Activated CD4-positive, CD25-positive, alpha-beta regulatory T cell treated with anti-CD3 and anti-CD28 coated beads, Interleukin-2, amount 50 U/mL, for 16 hours (primary cell): ENCODE measurements around the gene PRC1.
A peak's percentile ranks its signal among the peaks of the same experiment; 100 is the strongest.

Experiments used
- DNase-seq: peaks from one replicate; pipeline ENCODE4 v3.0.0-alpha.2; 2020; ENCODE audit warnings: low read depth, low spot score

PRC1 gene

DNA sequence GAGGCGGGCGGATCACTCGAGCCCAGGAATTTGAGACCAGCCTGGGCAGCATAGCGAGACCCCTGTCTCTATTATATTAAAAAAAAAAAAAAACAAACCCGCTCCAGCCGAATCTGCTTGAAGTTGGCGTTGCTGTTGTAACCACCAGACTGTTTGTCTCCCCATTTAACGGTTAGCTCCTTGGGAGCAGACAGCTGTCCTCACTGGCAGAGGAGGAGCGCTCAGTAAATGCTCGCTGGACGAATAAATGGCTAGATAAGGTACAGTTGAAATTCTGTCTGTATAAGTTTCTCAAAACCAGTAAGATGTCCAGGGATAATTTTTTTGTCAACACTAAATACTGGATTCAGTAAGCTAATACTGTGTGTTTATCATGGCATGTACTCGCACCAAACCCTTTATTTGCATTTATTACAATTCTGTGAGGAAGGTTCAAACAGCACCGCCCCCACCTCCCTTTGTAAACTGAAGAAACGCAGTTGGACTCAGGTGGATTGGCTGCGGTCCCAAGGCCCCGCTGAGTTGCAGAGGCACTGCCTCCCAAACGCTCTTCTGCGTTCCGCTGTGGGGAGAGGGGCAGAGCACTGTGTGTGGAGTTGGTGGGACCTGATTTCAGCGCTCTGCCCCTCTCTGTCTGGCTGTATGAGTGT is 38.6 kb downstream of the PRC1 start:
- no peak for DNase-seq

- DNase-seq: peak; percentile 82
Measured at GRCh38 chr15:90954712-90955623, 39.4 kb downstream of the PRC1 start, which contains the start of gene RCCD1. Gene RCCD1, plus strand, starts transcription at chr15:90954884. Its CDS starts 1,851 bp downstream, at chr15:90956735.

DNA sequence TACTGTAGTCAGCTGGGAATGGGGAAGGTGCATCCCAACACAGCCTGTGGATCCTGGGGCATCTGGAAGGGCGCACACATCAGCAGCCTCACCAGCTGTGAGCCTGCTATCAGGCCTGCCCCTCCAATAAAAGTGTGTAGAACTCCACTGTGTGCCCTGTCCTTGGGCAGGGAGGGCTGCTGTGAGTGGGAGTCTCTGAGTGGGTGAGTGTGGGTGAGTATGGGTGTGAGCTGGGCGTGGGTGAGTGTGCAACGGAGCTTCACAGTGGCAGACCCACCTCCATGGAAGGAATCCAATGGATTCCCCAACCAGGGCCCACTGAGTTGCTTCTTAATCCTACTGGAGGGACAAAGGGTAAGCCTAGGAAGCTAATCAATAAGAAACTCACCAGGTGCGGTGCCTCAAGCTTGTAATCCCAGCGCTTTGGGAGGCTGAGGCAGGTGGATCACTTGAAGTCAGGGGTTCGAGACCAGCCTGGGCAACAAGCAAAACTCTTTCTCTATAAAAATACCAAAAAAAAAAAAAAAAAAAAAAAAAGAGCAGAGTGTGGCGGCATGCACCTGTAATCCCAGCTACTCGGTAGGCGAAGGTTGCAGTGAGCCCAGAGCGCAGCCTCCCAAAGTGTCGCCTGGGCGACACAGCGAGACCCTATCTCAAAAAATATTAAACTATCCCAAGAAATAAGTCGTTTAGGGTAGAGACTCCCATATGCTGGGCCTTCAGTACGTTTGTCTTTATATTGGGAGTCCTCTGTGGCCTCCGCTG is 40.2 kb downstream of the PRC1 start:
- no peak for DNase-seq

DNA sequence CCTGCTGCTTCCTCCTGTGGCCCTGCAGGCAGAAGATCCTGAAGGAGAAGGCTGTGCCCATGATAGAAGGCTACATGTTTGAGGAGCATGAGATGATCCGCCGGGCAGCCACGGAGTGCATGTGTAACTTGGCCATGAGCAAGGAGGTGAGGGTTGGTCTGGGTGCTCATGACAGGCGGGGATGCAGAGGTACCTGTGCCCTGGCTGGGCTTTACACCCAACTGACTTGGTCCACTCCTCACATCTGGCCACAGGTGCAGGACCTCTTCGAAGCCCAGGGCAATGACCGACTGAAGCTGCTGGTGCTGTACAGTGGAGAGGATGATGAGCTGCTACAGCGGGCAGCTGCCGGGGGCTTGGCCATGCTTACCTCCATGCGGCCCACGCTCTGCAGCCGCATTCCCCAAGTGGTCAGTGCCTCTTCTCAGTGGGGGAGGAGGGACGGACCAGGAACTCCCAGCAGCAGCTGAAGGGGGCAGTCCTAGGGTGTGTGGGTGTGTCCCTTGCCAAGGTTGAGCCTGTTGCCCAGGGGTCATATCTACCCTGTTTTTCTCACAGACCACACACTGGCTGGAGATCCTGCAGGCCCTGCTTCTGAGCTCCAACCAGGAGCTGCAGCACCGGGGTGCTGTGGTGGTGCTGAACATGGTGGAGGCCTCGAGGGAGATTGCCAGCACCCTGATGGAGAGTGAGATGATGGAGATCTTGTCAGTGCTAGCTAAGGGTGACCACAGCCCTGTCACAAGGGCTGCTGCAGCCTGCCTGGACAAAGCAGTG is 41.2 kb downstream of the PRC1 start:
- no peak for DNase-seq

DNA sequence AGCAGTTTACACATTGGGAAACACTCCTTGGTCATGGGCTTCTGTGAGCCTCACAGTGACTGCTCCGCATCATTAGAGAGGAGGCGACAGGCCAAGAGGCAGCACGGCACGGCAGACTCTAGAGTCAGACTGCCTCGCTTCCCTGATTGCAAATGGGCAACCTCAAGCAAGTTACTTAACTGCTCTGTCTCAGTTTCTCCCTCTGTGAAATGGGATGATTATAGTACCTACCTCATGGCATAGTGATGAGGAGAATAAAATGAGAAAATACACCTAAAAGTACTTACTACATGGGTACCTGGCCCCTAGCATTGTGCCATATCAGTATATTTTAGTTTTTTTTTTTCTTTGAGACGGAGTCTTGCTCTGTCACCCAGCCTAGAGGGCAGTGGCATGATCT is 43.7 kb downstream of the PRC1 start:
- DNase-seq: no peak

GRCh38 chr15:90949979-90950675 is 44.2 kb downstream of the PRC1 start:
- DNase-seq: no peak

- no peak for DNase-seq
Measured at GRCh38 chr15:90948506-90948905, 45.8 kb downstream of the PRC1 start.

DNA sequence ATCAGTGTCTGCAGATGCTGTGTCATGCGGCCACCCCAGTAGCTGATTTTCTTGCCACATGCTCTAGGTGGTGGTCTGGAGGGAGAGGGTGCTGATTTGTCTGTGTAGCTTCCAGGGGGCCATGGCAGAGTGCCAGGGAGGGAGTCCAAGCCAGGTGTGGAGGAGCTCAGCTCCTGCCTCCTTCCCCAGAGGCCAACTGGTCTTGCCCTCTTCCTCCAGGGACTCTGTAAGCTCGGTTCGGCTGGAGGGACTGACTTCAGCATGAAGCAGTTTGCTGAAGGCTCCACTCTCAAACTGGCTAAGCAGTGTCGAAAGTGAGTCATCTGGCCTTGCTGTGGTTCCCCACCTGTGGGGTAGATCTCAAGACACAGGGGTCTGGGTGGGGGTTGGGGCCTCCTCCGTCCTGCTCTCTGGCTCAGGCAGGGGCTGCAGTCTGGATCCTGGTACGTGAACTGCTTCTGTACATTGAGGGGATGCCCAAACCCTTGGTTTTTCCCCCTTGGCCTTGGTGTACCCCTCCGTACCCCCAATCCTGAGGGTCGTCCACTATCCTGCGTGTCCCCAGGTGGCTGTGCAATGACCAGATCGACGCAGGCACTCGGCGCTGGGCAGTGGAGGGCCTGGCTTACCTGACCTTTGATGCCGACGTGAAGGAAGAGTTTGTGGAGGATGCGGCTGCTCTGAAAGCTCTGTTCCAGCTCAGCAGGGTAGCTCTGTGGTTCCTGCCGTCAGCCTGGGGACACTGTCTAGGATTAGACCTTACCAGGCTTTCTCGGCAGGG is 46.6 kb downstream of the PRC1 start:
- no peak for DNase-seq

DNA sequence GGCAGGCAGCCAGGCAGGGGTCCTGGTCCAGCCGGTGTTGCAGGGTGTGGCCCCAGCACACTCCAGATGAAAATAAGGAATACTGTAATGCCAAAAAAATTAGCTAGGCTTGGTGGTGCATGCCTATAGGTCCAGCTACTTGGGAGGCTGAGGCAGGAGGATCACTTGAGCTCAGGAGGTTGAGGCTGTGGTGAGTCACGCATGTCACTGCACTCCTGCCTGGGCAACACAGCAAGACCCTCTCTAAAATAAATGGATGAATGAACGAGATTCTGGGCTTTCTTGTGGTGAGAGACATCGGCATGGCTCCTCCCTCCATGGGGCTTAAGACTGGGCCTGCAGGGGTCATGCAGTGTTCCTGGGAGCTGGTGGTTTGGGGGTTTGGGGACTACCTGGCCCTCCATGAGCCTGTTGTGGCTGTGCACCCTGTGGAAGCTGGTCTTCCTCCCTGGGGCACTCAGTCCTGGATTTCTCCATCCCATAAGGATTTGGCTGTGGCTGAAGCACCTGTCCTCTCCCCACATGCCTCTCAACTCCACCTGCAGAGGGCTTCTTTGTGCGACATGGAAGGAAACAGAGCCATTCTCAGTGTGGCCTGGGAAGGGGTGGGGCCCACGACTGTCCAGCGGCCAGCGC is 47.3 kb downstream of the PRC1 start:
- DNase-seq: no peak

- DNase-seq: no peak
Measured at GRCh38 chr15:90946538-90946937, 47.8 kb downstream of the PRC1 start.

- no peak for DNase-seq
Measured at GRCh38 chr15:90945091-90945490, 49.2 kb downstream of the PRC1 start.

GRCh38 chr15:90942354-90943120 is 51.8 kb downstream of the PRC1 start:
- no peak for DNase-seq

DNA sequence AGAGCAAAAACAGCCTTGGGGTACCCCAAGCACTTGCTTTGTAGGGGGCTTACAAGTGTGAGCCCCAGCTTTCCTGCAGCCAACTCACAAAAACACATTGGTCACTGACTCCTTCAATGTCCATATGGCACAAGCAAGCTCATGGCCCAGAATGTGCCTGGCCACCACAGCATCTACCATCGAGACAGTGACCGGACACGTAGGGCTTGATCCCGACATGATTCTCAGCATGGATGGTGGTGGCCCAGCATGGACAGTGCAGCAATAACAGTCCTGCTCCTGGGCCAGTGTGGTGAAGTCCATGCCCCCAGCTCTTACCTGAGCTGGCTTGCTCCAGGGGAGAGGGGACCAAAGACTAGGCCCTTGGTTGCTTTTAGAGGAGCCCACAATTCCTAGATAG is 53.3 kb downstream of the PRC1 start:
- DNase-seq: no peak

DNA sequence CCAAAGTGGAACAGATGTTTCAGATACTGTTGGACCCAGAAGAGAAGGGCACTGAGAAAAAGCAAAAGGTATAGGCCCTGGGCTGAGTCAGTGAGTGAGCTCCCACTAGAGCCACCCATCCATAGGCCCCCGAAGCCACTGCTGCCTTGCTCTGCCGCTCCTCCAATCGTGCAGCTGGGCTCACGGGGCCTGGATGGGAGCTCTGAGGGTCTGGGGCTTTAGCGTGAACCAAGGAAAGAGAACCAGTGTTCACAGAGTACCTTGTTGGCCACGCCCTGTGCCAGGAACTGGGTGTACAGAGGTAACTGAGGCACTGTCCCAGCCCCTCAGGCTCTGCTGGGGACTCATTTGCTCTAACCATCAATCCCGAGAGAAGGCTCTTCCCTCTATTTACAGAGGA is 54.6 kb downstream of the PRC1 start:
- DNase-seq: no peak

DNA sequence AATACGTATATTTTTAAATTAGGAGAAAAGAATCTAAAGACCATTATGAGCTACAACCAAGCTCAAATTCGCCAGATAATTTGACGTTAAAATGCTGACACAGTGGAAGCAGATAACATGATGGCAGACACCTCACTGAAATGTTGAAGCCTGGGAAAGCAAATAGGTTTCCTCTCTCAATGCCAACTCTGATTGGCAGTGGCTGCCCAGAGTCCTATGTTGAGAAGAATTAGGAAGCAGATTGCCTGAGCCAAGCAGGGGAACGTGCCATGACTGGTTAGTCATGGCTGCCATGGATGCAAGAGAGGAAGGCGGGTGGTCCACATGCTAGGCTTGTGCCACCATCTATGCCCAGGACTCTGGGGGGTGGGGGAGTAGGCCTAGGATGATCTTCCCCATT is 56.1 kb downstream of the PRC1 start:
- no peak for DNase-seq

DNA sequence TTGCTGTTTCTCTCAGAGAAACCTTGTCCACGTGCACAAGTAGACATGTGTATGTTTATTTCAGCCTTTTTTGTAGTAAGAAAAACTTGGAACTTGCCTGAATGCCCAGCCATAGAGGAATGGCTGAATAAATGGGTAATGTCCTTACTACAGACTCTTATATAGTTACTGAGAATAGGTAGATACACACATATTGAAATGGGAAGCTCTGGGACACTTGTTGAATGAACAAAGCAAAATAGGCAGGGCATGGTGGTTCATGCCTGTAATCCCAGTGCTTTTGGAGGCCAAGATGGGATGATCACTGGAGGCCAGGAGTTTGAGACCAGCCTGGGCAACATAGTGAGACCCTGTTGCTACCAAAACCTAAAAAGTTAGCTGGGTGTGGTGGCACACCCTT is 57.5 kb downstream of the PRC1 start:
- DNase-seq: no peak

GRCh38 chr15:90934949-90935751 is 59.2 kb downstream of the PRC1 start, which contains the start of gene UNC45A:
Gene UNC45A, plus strand, starts transcription at chr15:90935285. Its CDS starts 40 bp downstream, at chr15:90935325.
- peak; percentile 94 for DNase-seq
